HL-60 (cell line): ENCODE measurements around the gene SCARF1.

Experiments
- POLR2AphosphoS5 ChIP-seq: IDR thresholded peaks from 2 replicates; pipeline ENCODE4 v1.6.1; 2012; ENCODE audit warnings: low read depth
- TF ChIP-seq, protein P1 (sequence below): IDR thresholded peaks from one replicate; pipeline ENCODE4 v1.5.1; 2011; ENCODE audit warnings: low read length, control low read depth, inconsistent platforms; ENCODE audit not compliant: insufficient read depth

DNA sequence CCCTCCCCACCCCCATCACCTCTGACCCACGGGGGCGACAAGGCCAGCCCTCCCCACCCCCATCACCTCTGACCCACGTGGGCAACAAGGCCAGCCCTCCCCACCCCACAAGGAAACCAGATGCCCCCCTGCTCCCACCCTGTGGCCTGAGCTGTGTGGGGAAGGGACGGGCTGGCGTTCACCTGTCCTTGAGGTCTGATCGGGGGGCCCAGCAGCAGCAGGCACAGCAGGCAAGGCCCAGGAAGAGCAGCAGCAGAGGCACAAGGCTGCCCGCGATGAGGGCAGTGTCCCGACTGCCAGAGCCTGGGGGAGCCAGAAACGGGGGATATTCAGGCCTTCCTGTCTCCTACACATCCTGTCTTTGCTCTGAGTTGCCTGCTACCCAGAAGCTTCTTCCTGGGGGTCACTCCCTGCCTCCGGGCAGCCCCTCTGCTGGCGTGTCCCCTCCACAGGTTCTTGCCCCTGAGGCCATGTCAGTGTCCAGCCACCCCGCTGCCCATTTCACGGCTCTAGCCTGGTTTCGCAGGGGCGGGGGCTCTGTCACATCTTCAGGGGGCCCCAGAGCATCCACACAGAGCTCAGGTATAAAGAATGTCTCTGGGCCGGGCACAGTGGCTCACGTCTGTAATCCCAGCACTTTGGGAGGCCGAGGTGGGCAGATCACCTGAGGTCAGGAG is 6.8 kb downstream of the SCARF1 start:
- TF ChIP-seq, protein P1, sequence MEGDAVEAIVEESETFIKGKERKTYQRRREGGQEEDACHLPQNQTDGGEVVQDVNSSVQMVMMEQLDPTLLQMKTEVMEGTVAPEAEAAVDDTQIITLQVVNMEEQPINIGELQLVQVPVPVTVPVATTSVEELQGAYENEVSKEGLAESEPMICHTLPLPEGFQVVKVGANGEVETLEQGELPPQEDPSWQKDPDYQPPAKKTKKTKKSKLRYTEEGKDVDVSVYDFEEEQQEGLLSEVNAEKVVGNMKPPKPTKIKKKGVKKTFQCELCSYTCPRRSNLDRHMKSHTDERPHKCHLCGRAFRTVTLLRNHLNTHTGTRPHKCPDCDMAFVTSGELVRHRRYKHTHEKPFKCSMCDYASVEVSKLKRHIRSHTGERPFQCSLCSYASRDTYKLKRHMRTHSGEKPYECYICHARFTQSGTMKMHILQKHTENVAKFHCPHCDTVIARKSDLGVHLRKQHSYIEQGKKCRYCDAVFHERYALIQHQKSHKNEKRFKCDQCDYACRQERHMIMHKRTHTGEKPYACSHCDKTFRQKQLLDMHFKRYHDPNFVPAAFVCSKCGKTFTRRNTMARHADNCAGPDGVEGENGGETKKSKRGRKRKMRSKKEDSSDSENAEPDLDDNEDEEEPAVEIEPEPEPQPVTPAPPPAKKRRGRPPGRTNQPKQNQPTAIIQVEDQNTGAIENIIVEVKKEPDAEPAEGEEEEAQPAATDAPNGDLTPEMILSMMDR = no peak
- TF ChIP-seq POLR2AphosphoS5 = no peak
